KBM-7 (cell line): Measurements from ENCODE around the gene TMEM253.

Experiments
- DNase-seq: peaks from one replicate; pipeline ENCODE4 v3.0.0-alpha.2; 2015
- in situ Hi-C: fragments of 300-500 bp; cut with MboI; formaldehyde crosslinking; loops from 2 replicates; pipeline ENCODE4 v1.14.3; 2020; ENCODE audit warnings: low sequenced_read_pairs, low pct_unique_long_range_greater_than_20kb, mixed read lengths

TMEM253 gene

GRCh38 chr14:21099596-21099985 is 1.3 kb upstream of the TMEM253 start:
- DNase-seq, result no peak

GRCh38 chr14:21101802-21102413 is 1.0 kb downstream of the TMEM253 start:
- in situ Hi-C loops, result no loop called here
- DNase-seq, result no peak

More at GRCh38 chr14:21099596-21099985, 1.3 kb upstream of the TMEM253 start:
- in situ Hi-C loops, result no loop called here

- in situ Hi-C loops, result no loop called here
These were observed 1.9 kb downstream of the TMEM253 start for GRCh38 chr14:21102521-21103410.

GRCh38 chr14:21103411-21103709 is 2.5 kb downstream of the TMEM253 start:
- in situ Hi-C loops, result no loop called here
- DNase-seq, result no peak

More at GRCh38 chr14:21102521-21103410, 1.9 kb downstream of the TMEM253 start:
- DNase-seq, result no peak

- in situ Hi-C loops, result no loop called here
- DNase-seq, result peak; percentile 97
These were observed 3.0 kb downstream of the TMEM253 start for GRCh38 chr14:21103710-21104447.

- peak; percentile 74 for DNase-seq
- in situ Hi-C loops, result no loop called here
These were observed 3.7 kb downstream of the TMEM253 start for GRCh38 chr14:21104448-21105060.

GRCh38 chr14:21105095-21105494 is 4.2 kb downstream of the TMEM253 start:
- in situ Hi-C loops, result no loop called here
- no peak for DNase-seq

GRCh38 chr14:21106176-21106497 is 5.3 kb downstream of the TMEM253 start:
- in situ Hi-C loops, result no loop called here
- DNase-seq, result no peak

GRCh38 chr14:21106498-21107282 is 5.8 kb downstream of the TMEM253 start:
- peak; percentile 87 for DNase-seq
- in situ Hi-C loops, result no loop called here

- in situ Hi-C loops, result no loop called here
- DNase-seq, result no peak
These were observed 6.5 kb downstream of the TMEM253 start for GRCh38 chr14:21107283-21107800.

- in situ Hi-C loops, result no loop called here
- DNase-seq, result no peak
These were observed 7.9 kb downstream of the TMEM253 start for GRCh38 chr14:21108791-21109190.

- in situ Hi-C loops, result no loop called here
- DNase-seq, result no peak
These were observed 8.7 kb downstream of the TMEM253 start for GRCh38 chr14:21109377-21110138.

GRCh38 chr14:21112255-21112654 is 11.4 kb downstream of the TMEM253 start:
- in situ Hi-C loops, result no loop called here
- no peak for DNase-seq

GRCh38 chr14:21113369-21113768 is 12.5 kb downstream of the TMEM253 start:
- no peak for DNase-seq
- in situ Hi-C loops, result no loop called here

- no peak for DNase-seq
- in situ Hi-C loops, result no loop called here
These were observed 18.1 kb downstream of the TMEM253 start for GRCh38 chr14:21118933-21119332.

- no peak for DNase-seq
- in situ Hi-C loops, result no loop called here
These were observed 19.8 kb downstream of the TMEM253 start for GRCh38 chr14:21120686-21121085.

- in situ Hi-C loops, result no loop called here
- no peak for DNase-seq
These were observed 20.3 kb downstream of the TMEM253 start for GRCh38 chr14:21121122-21121521.

GRCh38 chr14:21123429-21123828 is 22.6 kb downstream of the TMEM253 start:
- in situ Hi-C loops, result no loop called here
- DNase-seq, result no peak
